ENCODE measurements around the gene RAB4A.

RAB4A gene

DNA sequence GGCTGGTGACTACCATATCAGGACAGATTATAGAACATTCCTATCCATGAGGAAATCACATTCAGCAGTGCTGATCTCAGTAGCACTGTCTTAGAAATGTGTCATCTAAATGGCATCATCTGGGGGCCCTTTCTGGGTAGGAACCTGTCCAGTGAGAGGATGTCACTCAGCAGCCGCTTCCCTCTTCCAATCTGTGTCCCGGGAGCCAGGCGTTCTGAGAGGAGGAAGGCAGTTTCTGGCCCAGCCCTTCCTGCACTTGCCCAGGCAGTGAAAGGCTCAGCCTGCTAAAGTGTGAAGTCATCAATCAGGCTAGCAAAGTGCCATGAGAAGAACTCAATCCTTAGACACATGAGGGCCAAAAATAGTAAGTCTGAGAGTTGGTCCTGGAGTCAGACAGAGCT is 25.6 kb downstream of the RAB4A start:
- no peak overlapping the region for H3K4me3 ChIP-seq (ENCODE audit: low read length)
- no peak for DNase-seq (ENCODE audit: low read depth)
- TF ChIP-seq, protein P1, sequence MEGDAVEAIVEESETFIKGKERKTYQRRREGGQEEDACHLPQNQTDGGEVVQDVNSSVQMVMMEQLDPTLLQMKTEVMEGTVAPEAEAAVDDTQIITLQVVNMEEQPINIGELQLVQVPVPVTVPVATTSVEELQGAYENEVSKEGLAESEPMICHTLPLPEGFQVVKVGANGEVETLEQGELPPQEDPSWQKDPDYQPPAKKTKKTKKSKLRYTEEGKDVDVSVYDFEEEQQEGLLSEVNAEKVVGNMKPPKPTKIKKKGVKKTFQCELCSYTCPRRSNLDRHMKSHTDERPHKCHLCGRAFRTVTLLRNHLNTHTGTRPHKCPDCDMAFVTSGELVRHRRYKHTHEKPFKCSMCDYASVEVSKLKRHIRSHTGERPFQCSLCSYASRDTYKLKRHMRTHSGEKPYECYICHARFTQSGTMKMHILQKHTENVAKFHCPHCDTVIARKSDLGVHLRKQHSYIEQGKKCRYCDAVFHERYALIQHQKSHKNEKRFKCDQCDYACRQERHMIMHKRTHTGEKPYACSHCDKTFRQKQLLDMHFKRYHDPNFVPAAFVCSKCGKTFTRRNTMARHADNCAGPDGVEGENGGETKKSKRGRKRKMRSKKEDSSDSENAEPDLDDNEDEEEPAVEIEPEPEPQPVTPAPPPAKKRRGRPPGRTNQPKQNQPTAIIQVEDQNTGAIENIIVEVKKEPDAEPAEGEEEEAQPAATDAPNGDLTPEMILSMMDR (conservative IDR thresholded peaks at IDR 0.05; ENCODE audit: low read depth, low read length) = no peak

- no peak overlapping the region for H3K4me3 ChIP-seq (ENCODE audit: low read length)
- no peak for DNase-seq (ENCODE audit: low read depth)
- TF ChIP-seq, protein P1 (conservative IDR thresholded peaks at IDR 0.05; ENCODE audit: low read depth, low read length) = no peak
Observed at GRCh38 chr1:229297746-229298145, 26.8 kb downstream of the RAB4A start.

GRCh38 chr1:229298420-229298819 is 27.5 kb downstream of the RAB4A start:
- TF ChIP-seq, protein P1 (conservative IDR thresholded peaks at IDR 0.05; ENCODE audit: low read depth, low read length) = no peak
- no peak overlapping the region for H3K4me3 ChIP-seq (ENCODE audit: low read length)
- DNase-seq (ENCODE audit: low read depth) = no peak

DNA sequence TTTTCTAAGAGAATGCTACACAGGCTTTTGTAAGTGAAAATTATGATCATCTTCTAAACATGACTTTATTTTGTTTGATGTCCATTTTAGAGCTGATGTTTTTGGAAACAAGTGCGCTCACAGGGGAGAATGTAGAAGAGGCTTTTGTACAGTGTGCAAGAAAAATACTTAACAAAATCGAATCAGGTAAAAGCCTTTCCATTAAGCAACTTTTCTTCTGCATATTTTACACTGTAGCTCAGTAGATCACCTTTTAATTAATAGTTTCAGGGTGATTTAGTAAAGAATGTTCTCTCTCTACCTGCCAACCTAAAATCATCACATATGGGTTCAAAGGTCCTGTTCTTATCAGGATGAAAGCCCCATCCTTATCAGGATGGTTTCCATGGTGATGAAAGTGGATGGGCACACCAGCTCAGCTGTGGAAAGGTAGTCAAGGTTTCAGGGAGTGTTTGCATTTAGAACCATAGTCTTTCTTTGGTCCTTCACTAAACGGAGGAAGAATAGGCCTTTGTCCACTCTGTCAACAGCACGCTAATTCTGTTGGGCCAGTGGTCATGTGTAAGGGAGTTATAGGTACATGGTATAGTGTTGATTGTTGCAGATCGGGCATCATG is 28.1 kb downstream of the RAB4A start:
- H3K4me3 ChIP-seq (ENCODE audit: low read length) = no peak overlapping the region
- TF ChIP-seq, protein P1 (conservative IDR thresholded peaks at IDR 0.05; ENCODE audit: low read depth, low read length) = no peak
- no peak for DNase-seq (ENCODE audit: low read depth)

GRCh38 chr1:229300099-229300757 is 29.3 kb downstream of the RAB4A start:
- H3K4me3 ChIP-seq (ENCODE audit: low read length) = no peak overlapping the region
- DNase-seq (ENCODE audit: low read depth) = no peak
- TF ChIP-seq, protein P1 (conservative IDR thresholded peaks at IDR 0.05; ENCODE audit: low read depth, low read length) = no peak

GRCh38 chr1:229302740-229303139 is 31.8 kb downstream of the RAB4A start:
- H3K4me3 ChIP-seq (ENCODE audit: low read length) = no peak overlapping the region
- TF ChIP-seq, protein P1 (conservative IDR thresholded peaks at IDR 0.05; ENCODE audit: low read depth, low read length) = no peak
- no peak for DNase-seq (ENCODE audit: low read depth)

GRCh38 chr1:229303855-229304254 is 32.9 kb downstream of the RAB4A start:
- TF ChIP-seq, protein P1 (conservative IDR thresholded peaks at IDR 0.05; ENCODE audit: low read depth, low read length) = no peak
- H3K4me3 ChIP-seq (ENCODE audit: low read length) = no peak overlapping the region
- DNase-seq (ENCODE audit: low read depth) = no peak
